ENCODE results near the gene TESK2.

Gene TESK2

DNA sequence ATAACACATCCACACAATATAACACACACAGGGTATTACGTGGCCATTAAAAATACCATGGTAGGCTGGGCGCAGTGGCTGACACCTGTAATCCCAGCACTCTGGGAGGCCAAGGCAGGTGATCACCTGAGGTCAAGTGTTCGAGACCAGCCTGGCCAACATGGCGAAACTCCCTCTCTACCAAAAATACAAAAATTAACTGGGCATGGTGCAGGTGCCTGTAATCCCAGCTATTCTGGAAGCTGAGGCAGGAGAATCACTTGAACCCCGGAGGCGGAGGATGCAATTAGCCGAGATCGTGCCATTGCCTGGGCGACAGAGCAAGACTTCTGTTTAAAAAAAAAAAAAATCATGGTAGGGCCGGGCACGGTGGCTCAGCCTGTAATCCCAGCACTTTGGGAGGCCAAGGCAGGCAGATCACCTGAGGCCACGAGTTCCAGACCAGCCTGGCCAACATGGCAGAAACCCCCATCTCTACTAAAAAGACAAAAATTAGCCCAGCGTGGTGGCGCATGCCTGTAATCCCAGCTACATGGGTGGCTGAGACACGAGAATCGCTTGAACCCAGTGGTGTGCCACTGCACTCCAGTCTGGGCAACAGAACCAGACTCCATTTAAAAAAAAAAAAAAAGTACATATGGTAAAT is 188.3 kb downstream of the TESK2 start:
- no peak for DNase-seq

DNA sequence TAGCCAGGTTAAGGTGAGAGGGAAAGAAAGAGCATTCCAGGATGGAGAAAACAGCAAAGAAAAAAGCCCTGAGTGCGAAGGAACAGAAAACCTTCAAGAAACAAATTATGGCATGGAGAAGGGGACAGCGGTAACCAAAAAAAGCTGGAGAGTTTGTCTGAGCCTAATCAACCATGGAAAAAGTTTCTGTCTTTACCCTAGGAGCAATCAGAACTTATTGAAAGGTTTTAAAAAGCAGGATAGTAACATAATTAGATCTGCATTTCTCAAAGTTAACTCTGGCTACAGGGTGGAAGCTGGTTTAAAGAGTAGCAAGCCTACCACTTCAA is 190.3 kb downstream of the TESK2 start:
- DNase-seq: no peak

GRCh38 chr1:45299981-45300668 is 190.8 kb downstream of the TESK2 start:
- peak; percentile 77 for DNase-seq

- no peak for DNase-seq
Observed at GRCh38 chr1:45299296-45299695, 191.7 kb downstream of the TESK2 start.

DNA sequence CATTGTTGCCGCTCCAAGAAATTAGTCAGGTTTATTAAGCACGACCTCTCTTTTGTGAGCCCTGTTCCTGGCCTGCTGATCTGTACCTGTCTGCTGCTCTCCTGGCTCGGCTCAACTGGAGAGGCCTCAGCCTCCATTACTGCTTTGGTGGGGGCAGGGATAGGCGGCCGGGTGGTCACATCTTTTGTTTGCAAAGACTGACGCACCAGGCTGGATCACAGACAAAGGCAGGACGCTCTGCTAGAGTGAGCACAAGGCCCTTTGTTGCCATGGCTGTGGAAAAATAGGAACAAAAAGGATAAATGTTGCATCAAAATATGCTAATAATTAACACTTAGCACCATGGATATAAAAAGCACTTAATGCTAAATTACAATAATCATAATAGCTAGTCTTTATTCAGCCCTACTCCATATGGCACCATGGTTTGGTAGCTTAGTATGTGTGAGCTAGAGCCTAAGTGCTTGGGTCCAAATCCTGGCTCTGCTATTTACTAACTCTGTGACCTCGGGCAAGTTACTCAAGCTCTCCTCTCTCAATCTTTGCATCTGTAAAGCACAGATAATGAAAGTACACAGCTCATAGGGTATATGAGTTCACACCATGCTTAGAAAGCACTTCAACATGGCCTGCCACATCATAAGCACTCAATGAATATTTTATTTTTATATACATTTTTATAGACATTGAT is 193.2 kb downstream of the TESK2 start:
- no peak for DNase-seq
